GM19328 (cell line): ENCODE measurements around the gene KRTAP10-1.
"Not testable (repeated sequence)": the region's sequence is repeated elsewhere in the genome, so short reads cannot be mapped to it uniquely, and the experiment has no call there.

Experiments
- ATAC-seq: cut with Tn5 transposase; IDR thresholded peaks from one replicate; pipeline ENCODE4 v1.9.1; 2021; ENCODE audit warnings: mild to moderate bottlenecking, moderate library complexity; ENCODE audit not compliant: unreplicated experiment

The KRTAP10-1 gene

DNA sequence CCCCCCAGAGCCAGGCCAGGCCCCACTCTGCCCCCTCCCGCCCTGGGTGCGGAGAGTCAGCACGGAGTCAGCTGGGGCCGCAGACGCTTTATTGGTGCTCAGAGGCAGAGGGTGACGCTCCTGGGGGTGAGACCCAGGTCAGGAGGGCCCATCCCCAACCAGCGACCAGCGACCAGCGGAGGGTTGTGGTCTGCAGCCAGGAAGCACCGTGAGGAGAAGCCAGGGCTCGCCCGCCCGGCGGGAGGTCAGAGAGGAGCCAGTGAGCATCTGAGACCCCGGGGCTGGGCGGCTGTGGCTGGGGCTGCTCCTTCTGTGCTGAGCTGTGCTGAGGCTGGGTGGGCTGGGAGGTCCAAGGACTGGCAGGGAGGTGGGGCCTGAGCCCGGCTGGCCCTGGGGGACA, 10.3 kb upstream of the KRTAP10-1 start:
- not testable (repeated sequence) for ATAC-seq

DNA sequence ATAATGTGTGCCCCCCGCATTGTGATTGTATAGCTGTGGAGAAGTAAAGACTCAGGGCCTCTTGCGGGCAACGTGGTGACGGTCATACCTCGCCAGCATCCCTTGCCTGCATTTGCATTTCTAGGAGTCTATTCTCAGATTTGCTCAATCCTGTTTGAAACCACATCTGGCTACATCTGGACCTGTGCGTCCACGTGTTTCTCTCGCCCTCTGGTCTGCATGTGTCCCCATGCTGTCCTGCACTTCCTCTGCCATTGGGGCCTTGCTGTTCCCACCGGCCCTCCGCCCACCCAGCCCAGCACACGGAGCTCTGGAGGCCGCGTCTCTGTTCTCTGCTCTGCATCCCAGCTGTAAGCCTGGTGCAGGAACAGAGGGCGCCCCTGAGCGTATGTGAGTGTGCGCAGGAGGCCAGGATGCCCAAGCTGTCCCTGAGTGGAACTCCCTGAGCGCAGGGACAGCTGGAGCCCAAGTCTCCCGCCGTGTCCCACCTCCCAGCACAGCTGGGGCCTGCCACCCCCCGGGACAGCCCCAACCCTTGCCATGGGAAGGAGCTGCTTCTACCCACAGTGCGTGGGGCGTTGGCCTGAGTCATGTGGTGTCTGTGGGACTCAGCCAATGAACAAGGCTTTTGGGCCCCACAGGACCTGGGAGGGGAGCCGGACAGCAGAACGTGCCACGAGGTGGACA, 9.7 kb upstream of the KRTAP10-1 start:
- no peak for ATAC-seq

DNA sequence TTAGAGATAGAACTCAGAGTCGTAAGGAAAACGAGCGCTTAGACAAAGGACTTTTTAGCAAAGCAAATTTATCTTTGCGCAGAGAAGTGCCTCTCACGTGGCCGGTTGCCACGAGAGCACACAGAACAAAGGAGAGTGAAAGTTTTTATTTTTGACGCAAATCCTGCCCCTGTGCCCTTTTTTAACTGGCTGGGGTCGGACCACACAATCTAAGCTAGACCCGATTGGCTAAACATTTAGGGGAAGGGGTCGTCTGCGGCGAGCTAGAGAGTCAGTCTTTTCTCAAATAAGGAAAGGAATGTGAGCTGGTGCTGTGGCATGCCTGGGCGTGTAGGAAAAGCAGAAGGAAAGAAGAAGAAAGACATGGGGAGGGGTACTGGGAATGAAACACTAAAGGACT, 8.9 kb upstream of the KRTAP10-1 start:
- ATAC-seq = no peak

DNA sequence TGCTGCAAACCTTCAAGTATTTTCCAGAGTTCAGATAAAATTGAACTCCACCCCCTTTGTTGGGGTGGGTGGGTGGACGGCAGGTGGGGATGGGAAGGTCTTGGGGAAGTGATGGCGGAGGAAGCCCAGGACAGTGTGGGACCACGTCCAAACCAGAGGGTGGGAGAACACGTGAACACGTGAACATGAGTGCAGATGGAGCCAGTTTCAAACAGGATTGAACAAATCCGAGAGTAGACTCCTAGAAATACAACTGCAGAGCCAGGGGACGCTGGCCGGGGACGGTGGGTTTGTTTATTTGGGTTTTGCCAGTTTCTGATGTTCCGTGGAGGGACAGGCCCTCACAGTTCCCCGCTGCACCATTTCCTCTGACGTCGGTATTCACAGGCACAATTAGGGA, 8.4 kb upstream of the KRTAP10-1 start:
- no peak for ATAC-seq

DNA sequence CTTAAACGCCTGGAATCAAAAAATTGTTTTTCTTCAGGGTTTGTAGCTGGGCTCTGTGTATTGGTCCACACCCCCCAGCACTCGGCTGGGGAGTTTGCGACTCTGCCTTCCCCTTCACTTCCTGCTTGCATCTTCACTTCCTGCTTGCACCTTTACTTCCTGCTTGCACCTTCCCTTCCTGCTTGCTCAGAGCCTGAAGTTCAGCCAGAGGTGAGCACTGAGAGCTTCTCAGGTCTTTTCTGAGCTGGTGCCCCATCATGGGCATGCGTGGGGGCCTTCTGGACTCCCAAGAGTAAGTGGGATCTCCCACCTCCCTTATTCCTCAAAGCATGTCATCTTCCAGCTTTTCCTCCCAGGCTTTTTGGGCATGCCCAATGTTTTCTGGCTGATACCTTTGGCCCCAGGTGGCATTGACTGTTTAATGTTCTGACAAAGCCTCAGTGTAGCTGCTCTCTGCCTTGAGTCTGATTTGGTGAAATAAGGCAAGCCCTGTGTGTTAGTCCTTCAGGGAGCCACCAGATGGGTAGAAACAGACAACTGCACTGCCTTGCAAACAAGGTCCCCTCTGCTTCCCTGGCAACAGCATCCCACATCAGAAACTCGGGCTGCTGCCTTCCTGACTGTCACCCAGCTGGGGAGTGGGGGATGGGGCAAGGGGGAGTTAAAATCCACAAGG, 7.8 kb upstream of the KRTAP10-1 start:
- no peak for ATAC-seq

DNA sequence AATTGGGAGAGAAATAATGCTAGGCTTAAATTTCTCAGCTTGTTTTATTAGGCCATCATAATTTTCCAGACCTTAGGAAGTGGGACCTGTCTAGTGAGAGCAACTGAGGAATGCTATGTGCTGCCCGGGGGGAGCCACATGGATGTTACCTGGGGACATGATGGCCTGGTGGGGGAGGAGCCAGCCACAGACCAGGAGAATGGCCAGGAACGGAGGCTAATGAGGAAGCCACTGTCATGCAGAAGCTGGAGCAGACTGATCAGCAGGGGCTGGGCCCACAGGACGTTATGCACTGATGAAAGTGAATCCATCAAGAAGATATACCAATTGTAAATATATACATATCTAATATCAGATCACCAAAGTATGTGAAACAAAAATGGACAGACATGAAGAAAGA, 4.6 kb upstream of the KRTAP10-1 start:
- ATAC-seq = no peak

DNA sequence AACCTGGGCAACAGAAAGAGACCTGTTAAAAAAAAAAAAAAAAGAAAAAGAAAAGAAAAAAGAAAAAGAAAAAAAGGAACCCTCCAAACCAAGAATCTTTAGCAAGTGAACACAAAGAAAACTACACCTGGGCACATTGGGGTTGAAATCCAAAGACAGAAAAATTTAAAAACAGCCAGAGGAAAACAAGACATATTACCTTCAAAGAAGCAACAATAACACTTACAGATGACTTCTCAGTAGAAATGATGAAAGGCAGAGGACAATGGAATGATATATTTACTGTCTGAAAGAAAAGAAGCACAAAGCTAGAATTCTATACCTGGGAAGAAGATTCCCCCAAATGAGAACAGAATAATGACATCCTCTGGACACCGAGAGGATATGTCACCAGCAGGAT, 2.7 kb upstream of the KRTAP10-1 start:
- ATAC-seq = no peak

DNA sequence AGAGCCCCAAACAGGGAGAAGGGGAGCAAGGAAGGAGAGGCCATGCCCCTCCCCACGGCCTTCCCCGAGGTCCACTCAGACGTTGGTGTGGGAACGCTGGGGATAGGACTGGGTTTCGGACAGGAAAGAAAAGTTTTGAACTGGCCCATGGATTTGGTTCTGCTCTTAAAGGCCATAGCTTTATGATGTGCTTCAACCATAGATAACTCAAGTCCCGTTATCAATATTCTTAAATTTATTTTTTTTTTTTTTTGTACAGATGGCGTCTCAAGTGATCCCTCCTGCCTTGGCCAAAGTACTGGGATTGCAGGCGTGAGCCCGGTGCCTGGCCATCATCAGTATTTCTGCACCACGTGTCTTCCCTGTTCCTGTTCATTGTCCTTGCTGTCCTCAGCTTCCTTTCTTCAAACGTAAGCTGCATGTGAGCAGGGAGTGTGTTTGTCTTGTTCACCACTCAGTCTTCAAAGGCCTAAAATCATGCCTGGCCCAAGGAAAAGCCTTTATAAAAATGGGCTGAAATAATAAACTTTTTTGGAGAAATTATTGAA, 820 bp upstream of the KRTAP10-1 start:
- no peak for ATAC-seq

DNA sequence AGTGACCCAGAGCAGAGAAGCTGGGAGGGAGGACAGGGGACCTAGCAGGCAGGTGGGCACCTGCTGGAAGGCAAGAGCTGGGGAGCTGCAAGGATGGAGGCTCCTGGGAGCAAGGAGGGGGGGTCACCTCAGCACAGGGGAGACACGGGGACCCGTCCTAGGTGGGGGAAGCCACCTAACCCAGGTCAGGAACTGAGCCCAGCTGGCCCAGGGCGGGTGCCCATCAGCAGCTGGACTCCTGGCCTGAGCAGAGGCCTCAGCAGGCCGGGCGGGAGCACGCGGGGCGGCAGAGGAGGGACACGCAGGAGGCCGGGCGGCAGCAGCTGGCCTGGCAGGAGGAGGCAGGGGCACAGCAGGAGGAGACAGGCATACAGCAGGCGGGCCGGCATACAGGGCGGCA, 949 bp downstream of the KRTAP10-1 start:
- ATAC-seq = no peak

DNA sequence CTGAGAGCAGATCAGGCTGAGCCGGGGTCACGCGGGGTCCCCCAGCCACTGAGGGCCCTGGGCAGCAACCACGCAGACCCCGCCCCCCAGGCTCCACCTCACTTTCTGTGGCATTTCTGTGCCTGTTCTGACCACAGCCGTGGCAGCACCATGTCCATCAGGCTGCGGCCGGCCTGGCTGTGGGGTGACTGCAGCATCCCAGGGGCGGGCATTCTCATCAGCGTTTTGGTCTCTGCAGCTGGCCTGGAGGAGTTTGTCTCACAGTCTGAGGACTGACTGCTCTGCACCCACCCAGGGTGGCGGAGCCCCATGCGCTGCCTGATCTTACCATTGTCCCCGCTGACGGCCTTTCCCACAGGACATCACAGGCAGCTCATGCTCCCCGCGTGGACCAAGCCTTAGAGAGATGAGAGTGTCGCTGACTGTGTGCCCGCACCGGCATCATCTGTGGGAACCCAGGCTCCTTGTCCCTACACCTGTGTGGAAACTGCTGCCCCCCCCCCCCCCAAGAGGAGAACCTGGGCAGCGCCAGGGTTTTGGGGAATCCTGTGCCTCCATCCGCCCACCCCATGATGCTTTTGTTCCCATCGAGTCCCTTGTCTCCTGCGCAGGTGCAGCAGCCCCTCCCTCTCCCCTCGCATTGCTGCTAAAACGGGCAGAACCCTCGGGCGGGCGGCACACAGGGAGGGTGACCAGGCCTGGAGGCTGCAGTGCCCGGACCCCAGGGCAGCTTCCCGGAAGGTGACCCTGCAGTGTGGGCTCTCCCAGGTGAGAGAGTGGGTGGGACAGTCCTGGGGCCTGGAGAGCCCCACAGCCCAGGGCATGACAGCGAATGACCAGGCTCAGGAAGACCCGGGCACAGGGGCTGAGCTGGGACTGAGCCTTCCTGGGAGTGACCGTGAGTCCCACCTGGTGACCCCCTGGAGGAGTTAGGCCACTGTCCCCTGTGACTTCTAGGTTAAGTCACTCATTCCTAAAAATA, 1.8 kb downstream of the KRTAP10-1 start:
- no peak for ATAC-seq

DNA sequence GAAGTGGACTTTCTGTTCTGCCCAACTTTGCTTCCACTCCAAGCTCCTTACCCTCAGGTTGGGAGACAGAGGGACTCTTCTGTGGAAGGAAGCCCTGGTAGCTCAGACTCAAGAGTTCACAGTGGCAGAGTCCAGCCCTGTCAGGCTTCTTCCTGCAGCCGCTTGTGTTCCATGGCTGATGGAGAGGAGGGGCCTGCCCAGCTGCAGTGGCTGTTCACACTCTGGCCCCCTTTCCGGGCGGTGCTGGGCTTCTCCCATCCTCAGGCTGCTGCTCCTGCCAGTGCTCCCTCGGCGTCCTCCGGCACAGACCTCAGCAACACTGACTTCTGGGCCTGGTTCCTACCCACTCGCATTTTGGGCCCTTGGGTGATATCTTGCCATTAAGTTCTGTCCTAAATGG, 4.0 kb downstream of the KRTAP10-1 start:
- ATAC-seq = no peak

DNA sequence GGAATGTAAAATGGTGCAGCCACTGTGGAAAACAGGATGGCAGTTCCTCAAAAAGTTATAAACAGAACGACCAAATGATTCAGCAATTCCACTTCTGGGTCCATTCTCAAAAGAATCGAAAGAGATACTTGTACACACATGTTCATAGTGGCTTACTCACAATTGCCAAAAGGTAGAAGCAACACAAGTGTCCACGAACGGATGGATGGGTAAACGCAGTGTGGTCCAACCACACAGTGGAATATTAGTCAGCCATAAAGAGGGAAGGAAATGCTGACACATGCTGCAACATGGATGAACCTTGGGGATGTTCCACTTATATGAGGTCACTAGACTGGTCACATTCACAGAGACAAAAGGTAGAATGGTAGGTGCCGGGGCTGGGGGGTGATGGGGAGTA, 5.3 kb downstream of the KRTAP10-1 start:
- no peak for ATAC-seq

DNA sequence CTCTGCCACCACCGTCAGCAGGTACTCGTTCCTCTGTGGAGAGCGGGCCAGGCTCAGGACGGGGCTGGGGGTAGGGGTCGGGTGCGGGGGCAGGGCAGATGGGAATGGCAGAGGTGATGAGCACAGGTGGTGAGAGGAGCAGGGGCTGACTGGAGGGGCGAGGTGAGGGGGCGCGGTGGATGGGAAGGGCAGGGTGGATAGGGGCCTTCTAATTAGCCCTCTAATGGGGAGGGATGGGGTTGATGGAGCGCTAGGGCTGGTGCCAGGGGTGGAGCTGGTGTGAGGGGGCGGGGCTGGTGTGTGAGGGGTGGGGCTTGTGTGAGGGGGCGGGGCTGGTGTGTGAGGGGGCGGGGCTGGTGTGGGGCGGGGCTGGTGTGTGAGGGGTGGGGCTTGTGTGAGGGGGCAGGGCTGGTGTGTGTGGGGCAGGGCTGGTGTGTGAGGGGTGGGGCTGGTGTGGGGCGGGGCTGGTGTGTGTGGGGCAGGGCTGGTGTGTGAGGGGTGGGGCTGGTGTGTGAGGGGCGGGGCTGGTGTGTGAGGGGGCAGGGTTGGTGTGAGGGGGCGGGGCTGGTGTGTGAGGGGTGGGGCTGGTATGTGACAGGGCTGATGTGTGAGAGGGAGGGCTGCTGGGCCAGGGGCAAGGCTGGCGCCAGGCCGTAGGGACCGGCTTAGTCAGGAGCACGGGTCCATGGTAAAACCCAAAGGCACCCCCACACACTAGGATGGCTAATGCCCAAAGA, 5.9 kb downstream of the KRTAP10-1 start:
- ATAC-seq = no peak

DNA sequence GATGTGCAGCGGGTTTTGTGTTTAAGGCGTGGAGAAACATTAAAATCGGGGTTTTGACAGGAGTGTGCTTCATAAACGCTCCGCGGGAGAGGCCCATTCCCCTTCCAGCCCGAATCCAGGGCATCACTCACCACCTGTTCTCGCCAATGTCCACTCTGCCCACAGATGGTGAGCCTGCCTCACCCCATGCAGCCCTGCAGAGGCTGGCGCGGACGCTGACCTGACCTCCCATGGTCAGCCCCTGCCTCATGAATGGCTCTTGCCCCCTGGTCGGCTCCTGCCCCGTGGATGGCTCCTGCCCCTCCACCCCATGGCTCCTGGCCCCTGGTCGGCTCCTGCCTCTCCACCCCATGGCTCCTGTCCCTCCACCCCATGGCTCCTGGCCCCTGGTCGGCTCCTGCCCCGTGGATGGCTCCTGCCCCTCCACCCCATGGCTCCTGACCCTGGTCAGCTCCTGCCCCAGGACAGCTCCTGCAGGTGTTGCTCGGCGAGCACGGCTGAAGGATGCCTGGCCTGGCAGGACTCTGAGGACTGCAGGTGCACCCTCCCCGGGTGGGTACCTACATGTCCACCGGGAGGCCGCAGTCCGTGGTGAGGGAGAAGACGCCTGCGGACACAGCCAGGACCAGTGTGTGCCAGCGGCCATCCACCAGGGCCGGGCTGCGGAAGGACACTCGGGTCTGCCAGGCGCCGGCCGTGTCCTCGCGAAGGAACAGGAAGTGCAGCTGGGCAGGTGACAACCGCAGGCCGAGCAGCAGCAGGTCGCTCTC, 6.7 kb downstream of the KRTAP10-1 start:
- no peak for ATAC-seq

DNA sequence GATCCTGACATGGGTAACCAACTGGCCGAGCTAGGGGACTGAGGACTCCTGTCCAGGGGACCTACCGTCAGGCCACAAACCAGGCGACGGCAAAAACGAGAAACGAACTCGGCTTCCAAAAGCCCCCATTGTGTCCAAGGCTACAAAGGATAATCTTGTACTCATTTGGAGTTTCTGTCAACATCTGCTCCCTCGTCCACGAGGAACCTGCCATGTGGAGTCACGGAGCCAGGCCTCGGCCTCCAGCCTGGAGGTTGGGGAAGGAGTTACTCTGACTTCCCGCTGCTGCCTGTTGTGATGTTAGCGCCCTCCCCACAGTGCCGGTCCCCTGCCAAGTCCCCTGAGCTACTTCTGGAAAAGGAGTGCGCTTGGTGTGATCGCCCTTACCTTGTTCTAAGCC, 7.3 kb downstream of the KRTAP10-1 start:
- no peak for ATAC-seq

DNA sequence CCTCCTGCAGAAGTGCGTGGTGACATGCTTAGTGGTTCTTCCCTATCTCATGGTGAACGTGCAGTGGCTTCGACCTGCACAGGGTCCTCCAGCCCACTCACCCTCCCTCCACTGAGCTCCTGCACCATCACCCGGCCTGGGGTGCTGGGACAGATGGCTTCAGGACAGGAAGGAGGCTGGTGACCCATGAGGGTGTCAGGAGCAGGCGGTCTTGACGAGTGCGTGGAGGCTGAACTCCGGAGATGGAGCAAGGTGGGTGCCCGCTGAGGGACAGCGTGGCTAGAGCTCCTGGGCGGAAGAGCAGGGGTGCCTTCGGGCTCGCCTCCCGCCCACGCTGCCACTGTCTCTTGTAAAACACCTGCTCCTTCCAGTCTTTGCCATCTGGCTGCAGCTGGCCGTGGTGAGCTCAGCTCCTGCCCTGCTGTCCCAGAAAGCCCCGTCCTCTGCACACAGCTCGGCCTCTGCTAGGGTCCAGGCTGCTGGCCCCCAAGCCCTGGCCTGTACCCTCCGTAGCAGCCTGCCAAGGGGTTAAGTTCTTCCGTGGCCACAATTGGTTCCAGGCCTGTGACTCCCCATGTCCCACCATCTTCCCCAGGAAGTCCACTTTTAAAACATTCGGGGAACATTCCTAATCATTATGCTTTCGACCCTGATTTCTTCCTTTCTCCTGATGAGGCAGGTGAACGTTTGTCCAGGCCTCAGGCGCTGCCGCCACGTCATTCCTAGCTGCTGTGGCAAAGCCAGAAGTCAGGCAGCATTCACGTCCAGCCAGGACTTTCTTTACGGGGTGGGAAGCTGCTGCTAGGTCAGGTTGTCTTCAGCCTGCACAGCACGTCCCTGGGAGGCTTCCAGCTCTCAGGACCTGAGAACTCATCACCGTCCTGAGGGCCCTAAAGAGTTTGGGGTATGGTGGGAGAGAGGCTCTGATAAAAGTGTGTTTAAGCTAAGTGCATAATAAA, 8.1 kb downstream of the KRTAP10-1 start:
- no peak for ATAC-seq

DNA sequence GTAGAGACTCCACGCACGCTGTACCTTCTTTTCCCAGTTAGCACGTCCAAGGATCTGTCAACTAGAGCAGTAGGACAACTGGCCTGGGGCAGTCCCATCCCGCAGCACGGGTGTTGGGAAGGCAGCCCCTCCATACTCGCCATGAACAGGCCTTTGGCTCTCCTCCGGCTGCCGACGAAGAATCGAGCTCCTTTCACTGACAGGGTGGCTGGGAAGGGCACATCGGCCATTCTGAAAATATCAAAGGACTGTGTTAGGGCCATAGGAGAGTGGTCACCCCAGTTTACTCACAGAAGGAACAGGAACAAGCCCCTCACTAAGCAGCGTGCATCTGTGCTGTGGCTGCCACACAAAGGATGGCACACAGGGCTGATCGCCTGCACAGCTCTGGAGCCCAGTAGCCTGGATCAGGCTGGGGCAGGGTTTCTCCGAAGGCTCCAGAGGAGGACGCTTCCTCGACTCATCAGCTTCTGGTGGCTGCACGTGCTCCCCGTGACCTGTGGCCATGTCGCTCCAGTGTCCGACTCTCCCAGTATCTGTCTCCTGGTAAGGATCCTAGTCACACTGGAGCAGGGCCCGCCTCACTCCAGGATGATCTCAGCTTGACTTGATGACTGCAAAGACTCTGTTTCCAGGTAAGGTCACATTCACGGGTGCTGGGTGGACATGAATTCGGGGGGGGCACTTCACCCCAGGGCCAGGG, 8.9 kb downstream of the KRTAP10-1 start:
- no peak for ATAC-seq

DNA sequence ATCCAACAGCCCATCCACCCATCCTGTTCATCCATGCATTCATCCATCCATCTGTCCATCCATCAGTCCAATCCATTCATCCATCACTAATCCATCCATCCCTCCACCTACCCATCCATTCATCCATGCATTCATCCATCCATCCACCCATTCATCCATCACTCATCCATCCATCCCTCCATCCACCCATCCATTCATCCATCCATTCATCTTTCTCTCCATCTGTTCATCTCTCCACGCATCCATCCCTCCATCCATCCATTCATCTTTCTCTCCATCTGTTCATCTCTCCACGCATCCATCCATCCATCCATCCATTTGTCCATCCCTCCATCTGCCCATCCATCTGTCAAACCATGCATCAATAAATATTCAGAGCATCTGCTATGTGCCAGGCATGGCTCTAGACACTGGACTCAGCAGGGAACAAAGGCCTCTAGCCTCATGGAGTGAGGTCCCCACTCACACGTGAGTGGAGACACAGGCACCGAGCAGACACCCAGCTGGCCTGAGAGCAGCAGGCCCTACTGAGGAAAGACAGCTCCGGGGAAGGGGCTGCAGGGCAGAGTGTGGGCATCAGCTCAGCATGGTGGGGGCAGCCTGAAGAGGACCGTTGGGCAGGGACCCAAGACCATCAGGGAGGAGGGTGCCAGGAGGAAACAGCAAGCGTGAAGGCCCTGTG, 9.6 kb downstream of the KRTAP10-1 start:
- no peak for ATAC-seq
